ENCODE results near the gene RBX1.

RBX1 gene

GRCh38 chr22:41022470-41023298, 71.5 kb downstream of the RBX1 start:
- DNase-seq (ENCODE audit: low read depth in 3 of 3), result peak; percentile 70 to 82 (median 71)

Measured in stimulated activated CD4-positive, alpha-beta T cell treated with anti-CD3 and anti-CD28 coated beads, TNF-alpha, amount 100 ng/mL, for 48 hours (primary cell).